Peyer's patch (tissue), 4 donors: ENCODE data around the gene TEX264.
A peak's percentile ranks its signal among the peaks of the same experiment; 100 is the strongest.

Experiments used
- CTCF ChIP-seq, 6 experiments: fragments of 450-650 bp in 4 of 6; fragments of 200-600 bp in 2 of 6; sonication (generic) in 1 of 6; IDR thresholded peaks; one replicate each; pipeline ENCODE4 v1.5.1; 2017 to 2019; ENCODE audit warnings: antibody characterized with exemption in 6 of 6, mild to moderate bottlenecking in 3 of 6, moderate library complexity in 1 of 6
- POLR2A ChIP-seq, 2 donors: fragments of 450-650 bp; IDR thresholded peaks; one replicate each; pipeline ENCODE4 v1.5.1; 2017; ENCODE audit warnings: antibody characterized with exemption in 2 of 2, mild to moderate bottlenecking in 2 of 2, moderate library complexity in 2 of 2

- peak in 3 of 6 experiments; percentile 10 to 22 (median 14) for TF ChIP-seq CTCF (IDR thresholded peaks at IDR 0.05)
- TF ChIP-seq POLR2A (IDR thresholded peaks at IDR 0.05) = no peak
Observed at GRCh38 chr3:51642462-51642861, 28.6 kb upstream of the TEX264 start.
